ENCODE results near the gene ARHGEF6.
A peak's percentile ranks its signal among the peaks of the same experiment; 100 is the strongest.

ARHGEF6 gene

DNA sequence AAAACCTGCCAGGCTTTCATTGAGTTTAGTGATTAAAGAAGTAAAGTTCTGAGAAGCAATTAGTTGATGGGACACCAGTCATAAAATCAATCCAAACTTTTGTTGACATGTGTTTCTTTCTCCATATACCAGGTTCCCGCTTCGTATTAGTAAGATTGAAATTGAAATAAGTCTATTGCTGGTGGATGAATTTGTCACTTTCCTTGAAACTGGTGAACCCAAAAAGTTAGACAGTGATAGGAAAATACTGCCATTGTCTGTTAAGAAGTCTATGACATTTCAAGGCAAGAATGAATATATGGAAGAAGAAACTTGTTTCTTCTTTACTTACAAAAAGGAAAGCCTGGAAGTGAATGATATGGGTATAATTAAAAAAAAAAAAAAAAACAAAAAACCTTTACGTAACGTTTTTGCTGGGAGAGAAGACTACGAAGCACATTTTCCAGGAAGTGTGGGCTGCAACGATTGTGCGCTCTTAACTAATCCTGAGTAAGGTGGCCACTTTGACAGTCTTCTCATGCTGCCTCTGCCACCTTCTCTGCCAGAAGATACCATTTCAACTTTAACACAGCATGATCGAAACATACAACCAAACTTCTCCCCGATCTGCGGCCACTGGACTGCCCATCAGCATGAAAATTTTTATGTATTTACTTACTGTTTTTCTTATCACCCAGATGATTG is 132.9 kb downstream of the ARHGEF6 start, which contains the start of gene CD40LG:
TSS of gene CD40LG (plus strand) at position 482 of the 684 bp plus-strand sequence. CDS start at position 573, 91 bp downstream.
- DNase-seq (ENCODE audit: low read depth in 2 of 2) = no peak

GRCh38 chrX:136646602-136647239 is 134.0 kb downstream of the ARHGEF6 start:
- DNase-seq (ENCODE audit: low read depth in 2 of 2) = peak in 1 of 2 donors; percentile 36

DNA sequence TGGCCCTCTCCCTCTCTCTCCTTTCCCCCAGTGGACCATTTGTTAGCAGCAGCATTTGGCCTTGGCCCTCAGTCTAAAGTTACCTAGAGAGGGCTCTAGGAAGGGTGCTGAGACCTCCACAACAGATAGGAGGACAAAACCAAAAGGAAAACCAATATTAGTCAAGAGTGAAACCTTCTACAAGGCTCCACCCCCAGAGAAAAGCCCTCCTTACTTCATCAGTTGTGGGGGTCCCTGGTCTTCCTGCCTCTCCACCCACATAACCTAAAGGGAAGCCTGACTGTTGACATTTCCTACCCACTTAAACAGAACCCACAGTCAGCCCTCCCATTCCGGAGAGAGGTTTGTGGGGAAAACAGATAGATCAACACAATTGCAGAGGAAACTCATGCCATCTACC is 137.5 kb downstream of the ARHGEF6 start:
- no peak for DNase-seq (ENCODE audit: low read depth in 2 of 2)

GRCh38 chrX:136639506-136640176 is 141.1 kb downstream of the ARHGEF6 start:
- DNase-seq (ENCODE audit: low read depth in 2 of 2) = no peak

GRCh38 chrX:136636121-136636520 is 144.6 kb downstream of the ARHGEF6 start:
- DNase-seq (ENCODE audit: low read depth in 2 of 2) = no peak

DNA sequence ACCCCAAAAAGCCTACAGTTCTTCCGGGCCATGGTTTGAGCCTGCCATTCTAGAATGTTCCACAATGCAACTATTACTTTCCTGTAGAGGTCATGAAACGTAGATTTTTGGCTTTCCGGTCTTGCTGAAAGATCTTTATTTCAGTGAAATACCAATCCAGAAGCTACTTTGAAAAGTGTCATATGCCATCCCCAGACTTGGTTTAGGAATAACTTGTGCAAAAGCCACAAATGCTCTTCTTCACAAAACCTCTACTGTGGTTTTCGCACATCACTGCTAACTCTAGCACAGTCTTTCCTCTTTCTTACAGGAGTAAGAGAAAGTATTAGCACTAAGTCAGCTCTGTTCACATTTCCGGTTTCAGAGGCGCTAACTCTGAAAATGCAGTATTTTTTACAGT is 145.5 kb downstream of the ARHGEF6 start:
- no peak for DNase-seq (ENCODE audit: low read depth in 2 of 2)

- no peak for DNase-seq (ENCODE audit: low read depth in 2 of 2)
Measured at GRCh38 chrX:136630881-136631280, 149.9 kb downstream of the ARHGEF6 start.

DNA sequence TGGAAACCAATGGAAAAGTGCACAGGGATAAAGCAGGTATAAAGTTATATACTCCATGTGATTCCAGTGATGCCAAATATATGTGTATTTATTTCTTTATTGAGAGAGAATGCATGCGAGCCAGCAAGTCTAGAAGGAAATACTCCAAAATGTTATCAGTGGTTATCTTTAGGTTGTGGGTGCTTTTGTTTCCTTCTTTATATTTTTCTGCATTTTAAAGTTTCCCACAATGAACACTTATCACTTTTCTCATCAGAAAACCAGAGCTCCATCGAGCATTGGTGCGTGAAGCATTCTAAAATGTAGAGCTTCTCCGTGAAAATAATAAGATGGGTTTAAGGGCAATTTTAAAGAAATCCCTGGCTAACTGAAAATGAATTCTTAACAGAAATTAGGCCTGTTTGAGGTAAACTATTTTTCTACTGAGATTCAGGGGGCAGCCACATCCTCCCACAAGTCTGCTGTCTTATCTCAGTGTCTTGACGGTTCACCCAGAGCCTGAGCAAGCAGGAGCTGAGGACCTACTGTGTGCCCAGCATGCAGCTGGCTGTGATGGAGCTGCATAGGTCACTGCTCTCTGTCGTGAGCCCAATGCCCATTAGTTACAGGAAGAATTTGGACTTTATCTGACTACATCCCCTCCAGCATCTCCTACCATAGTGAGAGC is 151.5 kb downstream of the ARHGEF6 start:
- no peak for DNase-seq (ENCODE audit: low read depth in 2 of 2)

DNA sequence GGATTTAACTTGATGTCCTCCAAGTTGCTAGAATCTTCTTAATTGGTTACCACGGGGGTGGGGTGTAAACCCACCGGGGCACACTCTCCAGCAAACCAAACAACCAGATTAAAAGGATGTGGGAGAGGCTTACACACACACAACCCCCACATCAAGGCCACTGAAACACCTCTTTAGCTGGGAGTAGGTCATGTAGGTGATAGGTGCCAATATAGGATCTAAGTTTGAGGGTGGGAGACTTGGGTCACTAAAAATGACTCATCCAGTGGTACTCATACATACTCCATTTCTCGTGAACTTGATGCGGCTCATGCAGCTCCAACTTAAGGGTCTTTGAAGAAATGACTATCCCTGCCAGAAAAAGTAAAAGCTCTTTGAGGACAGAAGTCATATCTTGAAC is 153.3 kb downstream of the ARHGEF6 start:
- DNase-seq (ENCODE audit: low read depth in 2 of 2) = no peak

GRCh38 chrX:136626891-136627290 is 153.8 kb downstream of the ARHGEF6 start:
- DNase-seq (ENCODE audit: low read depth in 2 of 2) = no peak

GRCh38 chrX:136626237-136626636 is 154.5 kb downstream of the ARHGEF6 start:
- no peak for DNase-seq (ENCODE audit: low read depth in 2 of 2)

- DNase-seq (ENCODE audit: low read depth in 2 of 2) = no peak
Measured at GRCh38 chrX:136625246-136625645, 155.5 kb downstream of the ARHGEF6 start.

DNA sequence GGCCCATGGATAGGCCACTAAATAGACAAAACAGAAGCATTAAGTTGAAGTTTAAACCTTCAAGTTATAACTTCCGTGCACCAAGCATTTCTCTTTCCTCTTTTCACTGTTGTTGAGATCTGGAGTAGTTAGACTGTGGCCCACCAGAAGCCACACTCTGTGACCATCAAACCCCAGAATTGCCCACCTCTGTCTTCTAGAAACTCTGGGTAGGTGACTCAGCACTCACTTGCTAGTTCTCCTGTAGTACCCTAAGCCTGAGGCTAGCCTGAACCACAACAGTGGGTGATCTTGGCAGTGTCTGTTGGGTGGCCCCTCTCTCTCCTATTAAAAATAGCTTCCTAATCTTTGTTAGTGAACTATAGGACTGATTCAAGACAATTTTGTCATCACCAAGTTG is 157.3 kb downstream of the ARHGEF6 start:
- DNase-seq (ENCODE audit: low read depth in 2 of 2) = no peak

- DNase-seq (ENCODE audit: low read depth in 2 of 2) = no peak
Measured at GRCh38 chrX:136622568-136622967, 158.2 kb downstream of the ARHGEF6 start.

GRCh38 chrX:136620780-136621179 is 160.0 kb downstream of the ARHGEF6 start:
- no peak for DNase-seq (ENCODE audit: low read depth in 2 of 2)

DNA sequence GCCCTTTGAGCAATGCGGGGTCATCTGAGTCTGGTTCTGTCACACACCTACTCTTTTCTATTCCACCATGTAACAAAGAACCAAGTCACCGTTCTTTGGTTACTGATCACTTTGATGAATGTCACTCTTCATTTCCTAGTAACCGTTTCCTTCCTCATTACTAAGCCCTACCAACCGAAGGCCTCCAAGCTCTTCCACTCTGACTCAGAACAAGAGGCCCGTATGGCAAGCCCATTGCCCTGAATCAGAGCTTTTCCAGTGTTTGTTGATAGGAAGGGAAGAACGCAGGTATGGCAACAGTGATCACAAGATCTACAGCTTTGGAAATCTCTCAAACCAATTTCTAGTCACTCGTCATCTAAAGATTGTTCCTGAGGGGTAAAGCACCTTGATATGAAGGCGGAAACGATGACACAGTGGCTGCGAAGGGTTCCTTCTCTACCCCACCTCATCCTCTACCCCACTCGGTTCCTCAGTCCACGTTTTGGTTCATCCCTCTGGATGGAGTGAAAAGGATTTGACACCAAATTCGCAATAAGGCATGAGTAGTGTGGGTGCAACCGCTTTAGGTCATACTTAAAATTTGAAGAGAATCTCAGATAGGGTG is 160.7 kb downstream of the ARHGEF6 start:
- DNase-seq (ENCODE audit: low read depth in 2 of 2) = no peak

DNA sequence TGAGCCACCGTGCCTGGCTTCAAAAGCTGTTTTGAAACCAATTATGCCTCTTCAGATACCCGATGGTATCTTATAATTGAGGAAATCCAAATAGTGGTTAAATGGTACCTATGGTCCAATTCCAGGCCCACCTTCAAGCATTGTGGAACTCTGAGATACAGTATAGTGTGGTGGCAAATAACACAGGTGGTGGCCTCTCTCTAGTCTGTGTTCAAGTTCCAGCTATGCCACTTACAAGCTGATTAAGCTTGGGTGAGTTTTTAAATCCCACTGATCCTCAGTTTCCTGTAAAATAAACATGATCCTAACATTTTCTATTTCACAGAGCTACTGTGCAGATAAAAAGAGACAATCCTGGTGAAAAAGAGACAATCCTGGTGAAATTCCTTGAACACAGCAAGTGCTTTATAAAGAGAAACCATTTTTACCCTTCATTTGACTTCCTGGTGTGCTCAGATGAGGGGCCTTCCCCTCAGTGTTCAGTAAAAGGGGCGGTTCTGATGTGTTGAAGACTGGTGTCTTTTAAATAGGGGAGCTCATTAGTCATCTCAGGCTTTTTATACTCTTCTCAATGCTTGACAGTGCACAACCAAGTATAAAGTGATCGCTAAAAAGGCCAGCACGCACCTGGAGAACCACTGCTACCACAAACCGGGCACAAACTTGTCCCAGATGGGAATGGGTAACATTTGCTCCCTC is 163.6 kb downstream of the ARHGEF6 start:
- DNase-seq (ENCODE audit: low read depth in 2 of 2) = no peak
